ENCODE results near the gene ADCY7. TPM values are rescaled to one million over a fixed set of nuclear protein-coding genes. Genes with fewer than 3 reads are reported as not detected.

The ADCY7 gene
- total and polyA plus RNA-seq, 9 of the 15 experiments (the other 6 are each of a cell fraction or from before 2014, with no cell fraction given) = 2.3 to 108 (median 28.6) TPM

- peak; percentile 69 for TF ChIP-seq ZNF23 (CRISPR knock-in tag; IDR thresholded peaks at IDR 0.05)
- TF ChIP-seq ZC3H4 (CRISPR knock-in tag; IDR thresholded peaks at IDR 0.05; ENCODE audit: borderline replicate concordance) = no peak
- TF ChIP-seq TSC22D4 (tag; IDR thresholded peaks at IDR 0.05) = no peak
- no peak for TF ChIP-seq ELK3 (CRISPR knock-in tag; IDR thresholded peaks at IDR 0.05)
Observed at GRCh38 chr16:50288920-50289319, 22.6 kb downstream of the ADCY7 start (continued).

GRCh38 chr16:50289950-50290764 lies 23.8 kb downstream of the ADCY7 start:
- no peak overlapping the region for H3K4me3 ChIP-seq
- no peak for FAIRE-seq
- in situ Hi-C loops (cut with MboI) = no loop called here
- no peaks in the 10 kb centered on the region for H3K9me1 ChIP-seq (ENCODE audit: control insufficient read depth, insufficient read depth, low read length)
- CTCF ChIA-PET (ENCODE audit: low intra/inter-chr PET ratio) = no interaction called here
- no peak for DNase-seq (ENCODE audit: extremely low read depth in 1 of 4, low spot score in 3 of 4)
- no TSS peak for BruUV-seq (replicated peaks)
- H3K9me3 ChIP-seq (replicated peaks; ENCODE audit: control insufficient read depth, insufficient read depth, low read depth, low read length) = peaks cover 2% of the 10 kb centered on the region
- 92% methylated on average over 21 of the region's 30 CpGs for WGBS (ENCODE audit: insufficient coverage, low coverage, missing lambda C conversion rate)
- peaks cover 0 to 28% of the 10 kb centered on the region in 2 experiments; a peak in 2 of 5 replicates for H3K4me1 ChIP-seq (replicated peaks in 1 of 2; ENCODE audit: control insufficient read depth in 2 of 2, insufficient read depth in 2 of 2, low read length in 2 of 2)
- no peak overlapping the region for H3K4me2 ChIP-seq (ENCODE audit: insufficient read depth, low read length)
- peak overlapping the region in 1 of 2 experiments; percentile 35; a peak in 1 of 4 replicates for H3K9ac ChIP-seq (ENCODE audit: insufficient read depth in 1 of 2, low read depth in 2 of 2, low read length in 2 of 2)
- no peak overlapping the region for H2AFZ ChIP-seq (ENCODE audit: low read depth, low read length)
- no peaks in the 10 kb centered on the region for H3K27me3 ChIP-seq (ENCODE audit: control insufficient read depth in 2 of 2, insufficient read depth in 2 of 2, low read length in 2 of 2)
- H3K36me3 ChIP-seq (ENCODE audit: control insufficient read depth, insufficient read depth, low read length) = peaks cover 89% of the 10 kb centered on the region; the same call in 2 of the 3 replicates
- ATAC-seq = no peak
- no peak overlapping the region for H3K27ac ChIP-seq (ENCODE audit: extremely low read depth, low read depth, low read length)
- H3K79me2 ChIP-seq (ENCODE audit: control insufficient read depth, insufficient read depth, low read length) = peaks cover 28% of the 10 kb centered on the region
- POLR2A ChIA-PET = no interaction called here
- TF ChIP-seq FOSL1 (tag; conservative IDR thresholded peaks at IDR 0.05) (no peak), NCOA6 (IDR thresholded peaks at IDR 0.05) (no peak), DPF2 (IDR thresholded peaks at IDR 0.05) (no peak), E4F1 (CRISPR knock-in tag; IDR thresholded peaks at IDR 0.05; ENCODE audit: borderline replicate concordance) (no peak), NFE2L1 (tag; IDR thresholded peaks at IDR 0.05; ENCODE audit: borderline replicate concordance, low read depth) (no peak), COPS2 (conservative IDR thresholded peaks at IDR 0.05) (no peak), CCAR2 (IDR thresholded peaks at IDR 0.05; ENCODE audit: low read depth, low read length) (no peak), FOXJ2 (tag; IDR thresholded peaks at IDR 0.05) (no peak), PTBP1 (IDR thresholded peaks at IDR 0.05; ENCODE audit: low read depth, low read length) (no peak), STAT5B (CRISPR knock-in tag; IDR thresholded peaks at IDR 0.05) (no peak), DIDO1 (tag; IDR thresholded peaks at IDR 0.05; ENCODE audit: low read depth) (no peak), MYBL2 (IDR thresholded peaks at IDR 0.05; ENCODE audit: low read depth) (no peak), MYBL2 (CRISPR knock-in tag; IDR thresholded peaks at IDR 0.05; ENCODE audit: borderline replicate concordance) (no peak), ZNF232 (CRISPR knock-in tag; IDR thresholded peaks at IDR 0.05) (no peak), ZNF146 (CRISPR knock-in tag; IDR thresholded peaks at IDR 0.05; ENCODE audit: unreplicated experiment) (no peak)
- no peaks in the 10 kb centered on the region; the same call in 1 of the 2 replicates for H4K20me1 ChIP-seq (replicated peaks; ENCODE audit: control insufficient read depth, insufficient read depth, low read length)
- intact Hi-C loops (cut with micrococcal nuclease) = no loop called here
